NK-92 treated with Interleukin-12 subunit alpha and Interleukin-12 subunit beta, amount 100 ng/mL, for 24 hours (cell line): ENCODE data around the gene KCNQ2.

Experiments
- DNase-seq: peaks from one replicate; lab custom pipeline; 2025; lab: John Stamatoyannopoulos, UW

Gene KCNQ2

DNA sequence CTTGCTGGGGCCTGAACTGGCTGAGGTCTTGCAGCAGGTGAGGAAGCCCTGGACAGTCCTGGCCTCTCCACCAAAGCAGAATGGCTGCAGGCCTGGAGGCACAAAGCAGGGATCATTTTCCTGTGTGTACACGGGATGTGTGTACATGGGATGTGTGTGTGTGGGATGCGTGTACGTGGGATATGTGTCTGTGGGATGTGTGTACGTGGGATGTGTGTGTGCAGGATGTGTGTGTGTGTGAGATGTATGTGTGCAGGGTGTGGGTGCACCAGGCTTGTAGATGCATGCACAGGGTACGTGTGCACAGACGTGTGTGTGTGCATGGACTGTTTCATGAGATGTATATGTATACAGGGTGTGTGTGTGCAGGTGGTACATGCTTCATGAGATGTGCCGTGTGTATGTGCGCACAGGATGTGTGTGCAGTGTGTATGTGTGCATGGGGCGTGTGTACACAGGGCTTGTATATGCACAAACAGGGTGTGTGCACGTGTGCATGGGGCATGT lies 103.4 kb downstream of the KCNQ2 start:
- DNase-seq = no peak

DNA sequence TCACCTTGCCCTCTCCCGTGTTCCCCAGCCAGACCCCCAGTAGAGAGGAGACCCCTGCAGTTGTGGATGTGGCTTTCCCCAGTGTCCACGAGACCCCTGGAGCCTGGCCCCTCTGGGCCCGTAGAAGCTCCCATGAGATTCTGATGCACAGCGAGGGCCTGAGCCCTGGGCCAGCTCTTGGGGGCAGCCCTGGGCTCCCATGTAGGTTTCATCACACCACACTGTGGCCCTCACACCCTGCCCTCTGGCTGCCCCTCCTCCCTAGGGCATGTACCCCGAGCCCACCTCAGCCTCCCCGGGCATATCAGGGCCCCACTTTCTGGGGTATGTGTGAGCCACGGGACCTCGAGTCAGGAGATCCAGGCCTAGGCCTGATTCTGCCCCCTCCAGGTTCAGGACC lies 104.3 kb downstream of the KCNQ2 start:
- DNase-seq = no peak

DNA sequence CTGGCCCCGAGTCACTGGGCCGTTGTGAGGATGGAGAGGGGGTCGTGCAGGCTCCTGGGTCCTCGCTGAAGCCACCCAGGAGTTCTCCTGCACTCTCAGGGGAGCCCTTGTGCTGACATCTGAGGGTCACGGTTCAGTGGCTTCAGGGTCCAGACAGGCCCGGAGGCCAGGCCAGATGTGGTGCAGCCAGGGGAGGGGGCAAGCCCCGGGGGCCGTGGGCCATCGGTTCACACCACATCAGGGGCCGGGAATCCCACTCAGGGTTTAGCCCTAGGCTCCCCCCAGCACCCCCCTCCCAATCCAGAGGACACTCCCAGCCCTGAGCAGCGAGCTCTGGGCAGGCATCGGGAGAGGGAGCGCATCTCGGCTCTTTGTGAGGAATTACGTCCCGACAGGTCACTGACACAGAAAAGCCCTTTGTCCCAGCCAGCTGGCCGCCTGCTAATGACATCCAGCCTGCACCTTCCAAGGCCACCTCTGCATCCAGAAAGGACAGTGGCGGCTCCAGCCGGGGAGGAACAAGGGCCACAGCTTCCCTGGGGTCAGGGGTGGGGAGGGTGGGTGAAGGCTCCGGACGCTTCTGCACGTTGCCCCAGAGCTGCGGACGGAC lies 104.9 kb downstream of the KCNQ2 start:
- no peak for DNase-seq

DNA sequence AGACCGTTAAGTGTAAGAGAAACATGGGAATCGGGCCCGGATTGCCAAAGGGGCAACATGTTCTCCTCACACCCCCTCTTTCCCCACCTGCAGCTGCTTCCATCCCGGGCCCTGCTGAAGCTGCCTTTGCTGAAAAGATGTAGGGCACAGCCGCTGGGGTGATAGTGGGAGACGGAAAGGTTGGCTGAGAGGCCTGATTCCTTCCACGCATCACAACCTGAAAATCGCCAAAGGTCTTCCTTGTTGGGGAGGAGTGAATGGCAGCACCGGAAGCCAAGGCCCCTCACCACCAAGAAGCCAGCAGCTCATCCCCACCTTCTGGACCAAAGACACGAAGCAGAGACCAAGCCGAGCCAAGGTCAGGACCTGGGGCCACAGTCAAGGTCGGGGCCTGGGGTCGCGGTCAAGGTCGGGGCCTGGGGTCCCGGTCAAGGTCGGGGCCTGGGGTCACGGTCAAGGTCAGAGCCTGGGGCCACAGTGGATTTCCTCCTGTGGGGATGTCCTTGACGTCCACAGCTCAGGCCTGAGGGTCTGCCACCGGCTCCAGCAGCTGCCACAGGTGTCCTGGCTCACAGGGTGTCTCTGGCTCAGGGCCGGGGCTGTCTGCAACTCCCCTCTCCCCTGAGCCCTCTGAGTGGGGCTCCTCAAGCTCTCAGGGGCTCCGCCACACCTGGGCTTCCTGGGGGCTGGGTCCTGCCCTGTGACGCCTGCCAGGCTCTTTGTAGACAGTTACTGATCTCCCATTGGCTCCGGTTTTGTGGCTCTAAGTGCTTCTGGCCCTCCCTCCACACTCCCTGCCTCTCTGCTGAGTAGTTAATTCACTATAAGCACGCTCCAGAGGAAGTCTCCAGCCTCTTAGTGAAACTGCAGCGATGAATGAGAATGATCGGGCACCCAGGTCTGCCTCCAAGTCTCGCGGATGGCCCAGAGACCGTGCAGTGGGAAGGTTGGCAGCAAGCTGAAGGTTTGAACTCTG lies 105.8 kb downstream of the KCNQ2 start:
- DNase-seq = no peak

DNA sequence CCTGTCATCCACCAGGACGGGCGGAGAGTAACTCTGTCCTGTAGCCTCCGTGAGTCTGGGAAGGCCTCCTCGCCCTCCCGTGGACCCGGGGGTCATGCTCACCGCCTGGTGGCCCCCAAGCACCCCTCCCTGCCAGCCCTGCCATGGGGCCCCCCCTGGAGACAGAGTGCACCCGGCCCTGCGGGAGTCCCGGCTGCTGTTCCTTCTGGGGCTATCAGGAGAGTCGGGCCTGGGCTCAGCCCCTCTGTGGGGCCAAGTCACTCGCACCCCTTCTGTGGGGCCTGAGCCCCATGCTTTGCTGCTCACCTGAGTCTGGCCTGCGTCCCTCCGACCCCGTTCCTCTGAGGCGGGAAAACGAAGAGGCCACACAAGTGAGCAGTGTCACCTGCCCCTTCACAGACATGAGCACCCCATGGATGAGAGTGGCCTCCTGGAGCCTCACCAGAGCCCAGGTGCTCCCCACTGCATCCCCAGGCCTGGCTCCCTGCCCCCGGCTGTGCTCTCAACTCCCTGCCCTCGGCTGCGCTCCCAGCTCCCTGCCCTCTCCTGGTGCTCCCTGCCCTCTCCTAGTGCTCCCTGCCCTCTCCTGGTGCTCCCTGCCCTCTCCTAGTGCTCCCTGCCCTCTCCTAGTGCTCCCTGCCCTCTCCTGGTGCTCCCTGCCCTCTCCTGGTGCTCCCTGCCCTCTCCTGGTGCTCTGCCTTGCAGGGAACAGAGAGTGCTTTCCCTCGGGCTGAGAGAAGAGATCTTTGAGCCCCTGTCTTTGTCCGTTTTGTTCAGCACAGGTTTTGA lies 106.7 kb downstream of the KCNQ2 start:
- no peak for DNase-seq

DNA sequence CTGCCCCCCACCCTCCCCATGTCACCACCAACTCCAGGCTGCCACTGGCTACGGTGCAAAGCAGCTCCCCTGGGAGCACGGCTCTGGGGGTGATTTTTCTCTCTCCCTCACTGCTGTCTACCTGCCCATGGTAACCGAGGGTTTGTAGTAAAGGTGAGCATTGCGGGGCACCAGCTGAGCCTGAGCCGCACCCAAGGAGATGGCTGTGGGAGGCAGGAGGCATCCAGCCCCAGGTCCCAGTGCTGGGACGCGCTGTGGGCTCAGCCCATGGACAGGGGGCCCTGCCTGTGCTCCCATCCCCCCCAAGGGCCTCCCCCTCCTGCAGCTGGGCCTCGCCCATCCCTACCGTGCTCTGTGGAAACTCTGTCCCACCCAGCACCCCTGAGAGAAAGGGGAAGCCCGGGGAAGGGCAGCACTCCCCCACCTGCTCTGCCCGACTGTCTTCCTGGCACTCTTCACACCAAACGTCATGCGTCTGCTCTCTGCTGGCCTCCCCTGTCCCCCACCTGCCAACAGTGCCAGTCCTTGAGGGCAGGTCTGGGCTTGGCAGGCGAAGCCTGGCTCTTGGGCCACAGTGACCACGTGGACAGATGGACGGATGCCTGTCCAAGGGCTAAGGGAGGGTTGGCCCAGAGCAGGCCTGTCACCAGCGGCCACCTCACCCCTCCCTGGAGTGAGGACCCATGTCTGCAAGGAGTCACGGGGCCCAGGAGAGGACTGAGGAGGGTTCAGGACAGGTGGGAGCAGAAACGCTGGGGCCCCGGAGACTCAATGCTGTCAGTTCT lies 107.5 kb downstream of the KCNQ2 start:
- DNase-seq = no peak

DNA sequence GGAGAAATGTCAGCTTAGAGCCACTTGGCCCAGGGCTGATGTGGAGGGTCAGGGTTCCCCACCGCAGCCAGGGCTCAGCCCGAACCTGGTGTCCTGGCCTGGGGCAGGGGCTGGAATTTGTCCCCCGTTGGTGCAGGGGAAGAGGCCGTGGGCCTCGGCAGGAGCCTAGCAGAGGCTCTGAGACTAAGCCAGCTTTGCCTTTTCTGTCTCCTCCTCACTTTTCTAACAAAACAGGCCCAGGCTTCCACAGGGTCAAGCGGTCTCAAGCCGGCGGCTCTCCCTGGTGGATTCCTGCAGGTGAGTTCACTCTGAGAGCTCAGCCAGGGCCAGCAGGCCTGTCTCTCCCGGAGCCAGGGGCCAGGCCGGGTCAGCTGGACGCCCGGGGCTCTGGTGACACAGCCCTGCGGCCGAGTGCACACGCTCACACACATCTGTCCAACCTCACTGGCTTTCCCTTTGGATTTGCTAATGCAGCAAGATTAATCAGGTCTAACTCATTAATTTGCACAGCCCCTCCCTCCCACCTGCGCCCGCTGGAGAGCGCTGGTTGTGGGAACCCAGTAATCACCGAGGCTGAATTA lies 108.4 kb downstream of the KCNQ2 start:
- no peak for DNase-seq

DNA sequence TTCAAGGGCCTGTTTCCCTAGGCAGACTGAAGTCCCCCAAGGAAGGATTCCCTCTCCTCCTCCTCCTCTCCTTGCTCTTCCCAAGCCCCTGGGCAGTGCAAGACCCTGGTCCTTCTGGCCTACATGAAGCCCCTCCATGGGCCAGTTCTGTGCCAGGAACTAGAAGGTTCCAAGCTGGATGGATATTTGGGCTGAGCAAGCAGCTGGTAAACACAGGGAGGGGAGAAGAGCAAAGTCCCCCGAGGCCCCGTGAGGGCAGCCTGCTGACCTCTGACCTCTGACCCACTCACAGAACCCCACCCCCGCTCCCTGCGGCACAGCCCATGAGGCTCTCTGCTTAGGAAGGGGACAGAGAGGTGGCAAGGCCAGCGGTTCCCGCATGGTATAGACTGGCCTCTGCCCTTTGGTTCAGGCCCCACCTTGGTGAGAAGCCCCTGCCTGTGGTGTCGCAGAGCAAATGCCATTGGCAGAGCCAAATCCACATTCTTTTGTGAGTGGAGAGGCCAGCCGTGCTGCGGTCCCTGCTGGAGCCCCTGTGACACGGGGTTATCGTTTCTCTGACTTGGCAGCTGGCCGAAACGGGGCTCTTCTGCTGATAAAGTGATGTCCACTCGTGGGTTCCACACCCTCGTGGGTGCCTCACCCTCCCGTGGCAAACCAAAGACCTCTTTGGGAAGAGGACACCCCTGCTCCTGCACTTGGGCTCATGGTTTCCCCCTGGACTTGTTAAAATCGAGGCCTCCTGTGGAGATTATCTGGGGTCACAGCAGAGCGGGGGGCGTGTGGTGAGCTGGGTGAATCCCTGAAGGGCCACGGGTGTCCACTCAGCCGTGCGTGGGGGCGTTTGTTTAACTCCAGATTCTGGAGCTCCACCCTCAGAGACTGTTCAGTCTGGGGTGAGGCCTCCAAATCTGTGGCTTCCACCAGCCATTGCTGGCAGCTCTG lies 109.2 kb downstream of the KCNQ2 start:
- no peak for DNase-seq

DNA sequence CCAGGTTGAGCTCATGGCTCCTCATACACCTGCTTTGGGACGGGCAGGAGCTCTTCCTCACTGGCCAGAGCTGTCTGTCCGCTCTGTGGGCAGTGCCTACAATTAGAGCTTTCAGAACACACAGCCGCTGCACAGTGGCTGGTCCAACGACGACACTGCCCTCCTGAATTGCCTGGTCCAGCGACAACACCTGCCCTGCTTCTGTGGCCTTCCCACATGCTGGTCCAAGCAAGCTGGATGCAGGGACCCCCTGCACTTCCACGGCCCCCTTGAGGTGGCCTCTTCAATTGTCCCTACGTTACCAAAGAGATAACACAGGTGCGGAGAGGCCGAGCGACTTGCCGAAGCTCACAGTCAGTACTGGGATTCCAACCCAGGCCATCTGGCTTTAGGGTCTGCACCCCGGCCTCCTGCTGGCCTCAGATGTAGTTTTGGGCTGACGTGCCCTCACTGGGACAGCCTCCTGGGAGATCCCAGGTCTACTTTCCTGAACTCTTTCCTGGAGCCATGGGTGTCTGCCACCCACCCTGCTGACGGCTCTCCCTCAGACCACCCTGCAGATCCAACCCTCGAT lies 109.9 kb downstream of the KCNQ2 start:
- no peak for DNase-seq

DNA sequence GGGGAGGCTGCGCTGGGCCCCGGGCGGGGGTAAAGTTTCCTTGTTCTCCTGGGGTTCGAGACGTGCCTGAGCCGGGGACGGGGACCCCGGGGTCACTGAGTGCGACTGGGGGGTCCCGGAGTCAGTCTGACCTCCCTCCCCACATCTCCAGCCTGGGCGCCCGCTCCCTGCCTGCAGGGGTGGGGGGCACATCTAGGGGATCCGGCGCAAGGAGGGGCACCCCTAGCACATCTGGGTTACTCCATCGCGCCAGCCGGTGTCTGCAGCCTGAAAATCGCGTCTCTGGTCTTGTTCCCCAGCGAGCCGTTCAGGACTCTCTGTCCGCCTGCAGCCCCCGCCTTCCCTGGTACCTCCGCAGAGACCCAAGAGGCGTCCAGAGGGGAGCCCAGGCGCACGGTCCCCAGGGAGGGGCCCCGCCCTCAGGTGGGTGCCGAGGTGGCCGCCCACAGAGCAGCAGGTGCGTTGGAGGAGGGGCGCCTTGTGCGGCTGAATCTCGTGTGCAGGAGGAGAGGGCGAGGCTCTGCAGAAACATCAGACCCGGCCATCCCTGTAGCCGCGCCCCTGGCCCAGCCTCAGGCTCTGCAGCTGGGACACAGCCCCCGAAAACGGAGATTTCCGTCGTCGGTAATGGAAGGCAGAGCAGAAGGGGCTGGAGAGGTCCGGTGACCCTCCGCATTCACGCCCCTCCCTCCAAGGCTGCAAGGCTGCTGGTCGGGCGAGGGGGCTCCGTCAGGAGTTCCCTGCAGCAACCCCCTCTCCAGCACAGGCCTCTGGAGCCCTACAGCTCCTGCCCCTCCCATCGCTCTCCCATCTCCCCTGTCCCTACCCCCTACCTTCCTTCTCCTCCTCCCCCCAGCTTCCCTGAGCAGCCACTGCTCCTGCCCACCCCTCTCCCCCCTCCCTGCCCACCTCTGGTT lies 110.7 kb downstream of the KCNQ2 start:
- DNase-seq = no peak

DNA sequence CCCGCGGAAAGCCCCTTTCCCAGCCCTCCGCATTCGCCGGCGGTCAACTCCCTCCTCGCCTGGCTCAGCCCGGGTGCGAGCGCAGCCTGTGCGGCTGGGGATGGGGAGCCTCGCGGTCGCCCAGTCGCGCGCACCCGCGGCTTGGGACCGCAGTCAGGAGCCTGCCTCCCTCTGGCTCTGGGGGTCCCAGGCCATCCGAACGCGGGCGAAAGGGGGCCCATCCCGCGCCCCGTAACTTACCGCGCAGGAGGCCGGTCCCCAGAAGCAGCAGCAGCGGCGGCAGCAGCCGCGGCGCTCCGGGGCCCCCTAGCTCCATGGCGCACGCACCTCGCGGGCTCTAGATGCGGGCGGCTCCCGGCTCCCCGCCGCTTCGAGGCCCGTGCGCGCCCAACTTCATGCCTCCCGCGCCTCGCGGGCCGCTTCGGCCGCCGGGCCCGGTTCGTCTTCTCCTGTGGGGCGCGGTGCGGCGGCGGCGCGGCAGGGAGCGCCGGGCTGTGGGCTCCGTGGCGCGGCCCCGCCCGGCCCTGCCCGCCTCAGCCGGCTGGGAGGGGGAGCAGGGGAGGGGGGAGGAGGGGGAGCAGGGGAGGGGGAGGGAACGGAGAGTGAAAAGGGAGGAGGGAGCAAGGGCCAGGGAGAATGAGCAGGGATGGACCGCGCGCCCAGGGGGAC lies 111.5 kb downstream of the KCNQ2 start, which contains the start of gene CHRNA4:
Gene CHRNA4 (minus strand): TSS at position 500 of the 669 bp plus-strand sequence. CDS start 184 bp downstream, at position 316.
- no peak for DNase-seq

DNA sequence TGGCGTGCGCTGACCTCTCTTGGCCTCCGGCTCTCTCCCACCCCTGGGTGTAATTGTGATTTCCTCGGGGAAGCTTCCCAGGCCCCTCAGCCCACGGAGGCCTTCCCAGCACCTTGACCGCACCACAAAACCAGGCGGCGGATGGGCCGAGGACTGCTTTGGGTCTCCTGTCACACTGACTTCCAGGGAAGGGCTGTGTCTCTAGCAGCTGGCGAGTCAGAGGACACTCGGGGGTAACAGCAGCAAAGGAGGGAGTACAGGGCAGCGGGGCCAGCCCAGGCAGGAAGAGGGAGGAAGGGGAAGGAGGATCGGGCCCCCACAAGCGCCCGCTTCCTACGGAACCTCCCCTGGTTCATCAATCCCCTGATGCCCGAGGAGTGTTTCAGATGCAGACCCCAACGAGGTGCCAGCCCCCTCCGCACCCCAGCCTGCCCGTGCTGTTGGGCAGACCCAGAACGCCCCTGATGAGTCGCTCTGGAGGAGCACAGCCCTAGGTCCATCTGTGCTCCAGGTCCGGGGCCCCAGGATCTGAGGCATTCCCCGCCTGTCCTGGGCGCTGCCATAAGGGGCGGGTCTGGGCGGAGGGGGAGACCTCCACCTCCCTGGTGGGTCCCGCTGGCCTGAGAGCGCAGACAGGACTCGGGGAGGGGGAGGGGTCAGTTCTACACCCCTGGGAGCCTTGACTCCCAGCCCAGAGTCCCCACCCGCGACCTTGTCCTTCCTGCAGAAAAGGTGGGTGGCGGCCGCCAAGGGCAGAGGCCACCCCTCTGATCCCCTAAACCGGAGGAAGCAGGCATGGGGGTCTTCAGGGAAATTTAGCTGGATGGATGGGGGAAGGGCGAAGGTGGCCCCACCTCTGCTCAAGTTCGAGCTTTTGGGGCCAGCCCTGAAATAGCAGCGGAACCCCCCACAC lies 112.3 kb downstream of the KCNQ2 start:
- DNase-seq = no peak

DNA sequence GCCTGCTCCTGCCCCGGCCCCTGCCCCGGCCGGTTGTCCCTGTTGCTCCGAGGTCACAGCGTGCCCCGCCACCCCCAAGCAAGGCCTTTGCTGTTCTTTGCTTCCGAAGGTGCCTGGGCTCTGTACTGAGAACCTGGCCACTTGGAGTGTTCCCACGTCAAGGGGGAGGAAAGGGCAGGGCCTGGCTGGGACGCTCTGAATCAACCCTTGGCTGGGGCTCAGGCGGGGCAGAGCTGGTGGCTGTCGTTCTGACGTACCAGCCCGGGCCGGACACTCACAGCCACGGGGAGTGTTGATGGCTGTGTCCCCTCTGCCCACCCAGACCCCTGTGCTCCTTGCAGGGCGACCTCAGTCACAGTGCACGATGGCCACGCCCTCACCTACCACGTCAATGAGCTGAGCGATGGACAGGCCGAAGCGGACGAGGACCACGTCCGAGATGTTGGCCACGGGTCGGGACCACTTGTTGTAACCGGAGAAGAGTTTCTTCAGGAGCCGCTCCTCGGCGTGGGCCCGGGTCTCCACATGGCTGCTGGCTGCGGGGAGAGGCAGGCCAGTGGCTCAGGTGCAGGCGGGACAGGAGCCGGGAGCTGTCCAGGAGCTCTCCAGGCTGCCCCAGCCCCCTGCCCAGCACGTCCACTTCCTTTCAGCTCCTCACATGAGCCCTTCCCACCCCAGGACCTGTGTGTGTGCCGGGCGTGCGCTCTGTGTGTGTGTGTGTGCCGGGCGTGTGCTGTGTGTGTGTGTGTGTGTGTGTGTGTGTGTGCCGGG lies 113.1 kb downstream of the KCNQ2 start:
- no peak for DNase-seq

DNA sequence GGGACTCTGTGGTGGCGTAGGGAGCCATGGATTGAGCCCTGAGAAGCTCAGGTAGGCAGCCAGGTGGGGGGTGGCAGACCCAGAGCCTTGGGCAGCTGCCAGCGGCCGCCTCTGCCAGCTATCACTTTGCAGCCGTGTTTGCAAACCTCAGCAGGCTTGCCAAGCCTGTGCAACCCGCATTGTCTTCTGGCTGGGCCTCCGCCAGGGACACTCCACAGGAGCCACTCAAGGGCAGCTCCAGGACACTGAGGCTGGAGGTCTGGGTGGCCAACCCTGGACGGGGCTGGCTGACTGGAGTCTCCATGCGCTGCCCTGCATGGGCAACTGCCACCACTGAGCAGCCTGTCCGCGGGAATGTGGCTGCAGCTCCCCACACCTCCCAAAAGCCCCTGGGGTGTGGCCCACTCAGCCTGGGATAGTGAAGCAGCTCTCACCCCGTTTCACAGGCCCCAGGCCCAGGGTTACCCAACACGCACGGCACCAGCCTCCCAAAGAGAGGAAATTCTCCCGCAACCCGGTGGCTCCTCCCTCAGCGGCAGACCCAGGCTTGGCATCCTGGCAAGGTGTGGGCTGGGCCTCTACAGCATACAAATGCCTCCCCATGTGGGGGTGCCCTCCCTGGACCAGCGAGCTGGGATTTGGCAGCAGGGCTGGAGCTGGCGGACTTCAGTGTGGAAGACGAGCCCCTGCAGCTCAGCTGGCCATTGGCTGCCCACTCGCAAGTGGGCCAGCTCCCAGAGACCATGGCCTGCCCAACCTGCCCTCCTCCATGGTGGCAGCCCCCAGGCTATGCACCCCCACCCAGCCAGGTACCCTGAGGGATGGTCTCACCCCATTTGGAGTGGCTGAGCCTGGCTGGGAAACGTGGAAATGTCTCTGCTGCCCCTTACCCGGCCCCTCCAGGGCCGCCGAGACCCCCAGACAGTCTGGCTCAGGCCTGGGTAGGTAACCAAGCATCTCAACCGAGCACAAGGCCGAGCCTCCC lies 114.2 kb downstream of the KCNQ2 start:
- DNase-seq = no peak
